GM12872 (cell line): ENCODE results near the gene SIK3.

Experiments used
- CTCF ChIP-seq: IDR thresholded peaks from 3 replicates; pipeline ENCODE4 v1.5.1; 2011; ENCODE audit warnings: low read depth, mild to moderate bottlenecking, low read length, moderate library complexity; ENCODE audit not compliant: insufficient read depth

Gene SIK3

GRCh38 chr11:116939499-116939898 is 158.7 kb downstream of the SIK3 start:
- TF ChIP-seq CTCF, result no peak

GRCh38 chr11:116938471-116939070 is 159.7 kb downstream of the SIK3 start:
- no peak for TF ChIP-seq CTCF

GRCh38 chr11:116936754-116937446 is 161.3 kb downstream of the SIK3 start:
- TF ChIP-seq CTCF, result no peak

GRCh38 chr11:116935514-116935913 is 162.7 kb downstream of the SIK3 start:
- TF ChIP-seq CTCF, result no peak

GRCh38 chr11:116935089-116935488 is 163.1 kb downstream of the SIK3 start:
- TF ChIP-seq CTCF, result no peak

GRCh38 chr11:116933961-116934360 is 164.3 kb downstream of the SIK3 start:
- no peak for TF ChIP-seq CTCF

- TF ChIP-seq CTCF, result no peak
Measured at GRCh38 chr11:116932181-116932580, 166.0 kb downstream of the SIK3 start.
